Progenitor cell of endocrine pancreas (in vitro differentiated cells): ENCODE data around the gene GSTK1. TPM values are rescaled to one million over a fixed set of nuclear protein-coding genes. Genes with fewer than 3 reads are reported as not detected.

Experiments used
- DNase-seq: peaks from one replicate; pipeline ENCODE4 v3.0.0; 2021; ENCODE audit warnings: low spot score; ENCODE audit not compliant: unreplicated experiment
- H3K27ac Mint-ChIP-seq: 2 replicates; pipeline ENCODE4 v1.8.0; 2021; ENCODE audit warnings: mild to moderate bottlenecking, moderate library complexity, mixed read lengths
- H3K27me3 Mint-ChIP-seq: 2 replicates; pipeline ENCODE4 v1.8.0; 2021; ENCODE audit warnings: mixed read lengths
- H3K36me3 Mint-ChIP-seq: 2 replicates; pipeline ENCODE4 v1.8.0; 2022; ENCODE audit warnings: mixed read lengths; ENCODE audit not compliant: insufficient read depth
- H3K4me1 Mint-ChIP-seq: 2 replicates; pipeline ENCODE4 v1.8.0; 2021; ENCODE audit warnings: low read depth, mixed read lengths
- H3K4me3 Mint-ChIP-seq: 2 replicates; pipeline ENCODE4 v1.8.0; 2021; ENCODE audit warnings: low read depth, mild to moderate bottlenecking, moderate library complexity, mixed read lengths
- H3K9me3 Mint-ChIP-seq: 2 replicates; pipeline ENCODE4 v1.8.0; 2021; ENCODE audit warnings: low read depth, mixed read lengths
- total RNA-seq: library from RNA; stranded (reverse); gene quantifications from 2 replicates; pipeline ENCODE4 v1.2.1, GENCODE V29; 2021
- TF ChIP-seq, protein P1 (sequence below): fragments of 200-600 bp; sonication (generic); IDR thresholded peaks from one replicate; pipeline ENCODE4 v1.5.0; 2021; ENCODE audit warnings: antibody characterized with exemption, mild to moderate bottlenecking; ENCODE audit not compliant: unreplicated experiment

The GSTK1 gene
- total RNA-seq, 1 donor from 2014 or later = 110 TPM

- Mint-ChIP-seq H3K4me3 (no peak overlapping the region), H3K36me3 (peaks cover 12% of the 10 kb centered on the region), H3K9me3 (no peaks in the 10 kb centered on the region), H3K4me1 (peaks cover 8% of the 10 kb centered on the region), H3K27ac (no peak overlapping the region), H3K27me3 (no peaks in the 10 kb centered on the region)
- TF ChIP-seq, protein P1, sequence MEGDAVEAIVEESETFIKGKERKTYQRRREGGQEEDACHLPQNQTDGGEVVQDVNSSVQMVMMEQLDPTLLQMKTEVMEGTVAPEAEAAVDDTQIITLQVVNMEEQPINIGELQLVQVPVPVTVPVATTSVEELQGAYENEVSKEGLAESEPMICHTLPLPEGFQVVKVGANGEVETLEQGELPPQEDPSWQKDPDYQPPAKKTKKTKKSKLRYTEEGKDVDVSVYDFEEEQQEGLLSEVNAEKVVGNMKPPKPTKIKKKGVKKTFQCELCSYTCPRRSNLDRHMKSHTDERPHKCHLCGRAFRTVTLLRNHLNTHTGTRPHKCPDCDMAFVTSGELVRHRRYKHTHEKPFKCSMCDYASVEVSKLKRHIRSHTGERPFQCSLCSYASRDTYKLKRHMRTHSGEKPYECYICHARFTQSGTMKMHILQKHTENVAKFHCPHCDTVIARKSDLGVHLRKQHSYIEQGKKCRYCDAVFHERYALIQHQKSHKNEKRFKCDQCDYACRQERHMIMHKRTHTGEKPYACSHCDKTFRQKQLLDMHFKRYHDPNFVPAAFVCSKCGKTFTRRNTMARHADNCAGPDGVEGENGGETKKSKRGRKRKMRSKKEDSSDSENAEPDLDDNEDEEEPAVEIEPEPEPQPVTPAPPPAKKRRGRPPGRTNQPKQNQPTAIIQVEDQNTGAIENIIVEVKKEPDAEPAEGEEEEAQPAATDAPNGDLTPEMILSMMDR = no peak
- DNase-seq = no peak
Observed at GRCh38 chr7:143269251-143269650, 6.0 kb downstream of the GSTK1 start.

GRCh38 chr7:143271240-143271639 lies 8.0 kb downstream of the GSTK1 start:
- TF ChIP-seq, protein P1 = no peak
- Mint-ChIP-seq H3K4me3 (no peak overlapping the region), H3K36me3 (peaks cover 5% of the 10 kb centered on the region), H3K4me1 (no peaks in the 10 kb centered on the region), H3K9me3 (no peaks in the 10 kb centered on the region), H3K27ac (no peak overlapping the region), H3K27me3 (no peaks in the 10 kb centered on the region)
- DNase-seq = no peak

DNA sequence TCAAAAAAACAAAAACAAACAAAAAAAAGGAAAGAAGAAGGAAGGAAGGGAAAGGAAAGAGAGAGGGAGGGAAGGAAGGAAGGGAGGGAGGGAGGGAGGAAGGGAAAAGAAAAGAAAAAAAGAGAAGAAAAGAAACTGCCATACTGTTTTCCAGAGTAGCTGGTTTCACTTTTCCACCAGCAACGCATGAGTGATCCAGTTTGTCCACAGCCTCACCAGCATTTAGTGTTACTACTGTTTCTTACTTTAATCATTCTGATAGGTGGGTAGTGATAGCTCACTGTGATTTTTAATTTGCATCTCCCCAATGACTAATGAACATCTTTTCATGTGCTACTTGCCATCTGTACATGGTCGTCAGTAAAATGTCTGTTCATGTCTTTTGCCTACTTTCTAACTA lies 9.6 kb downstream of the GSTK1 start:
- Mint-ChIP-seq H3K4me3 (no peak overlapping the region), H3K27me3 (no peaks in the 10 kb centered on the region), H3K4me1 (no peaks in the 10 kb centered on the region), H3K27ac (no peak overlapping the region), H3K36me3 (peaks cover 3% of the 10 kb centered on the region), H3K9me3 (no peaks in the 10 kb centered on the region)
- no peak for DNase-seq
- TF ChIP-seq, protein P1 = no peak

GRCh38 chr7:143279186-143280098 lies 16.2 kb downstream of the GSTK1 start:
- peak overlapping the region; percentile 16 for H3K4me3 Mint-ChIP-seq
- H3K9me3 Mint-ChIP-seq = no peaks in the 10 kb centered on the region
- peaks cover 26% of the 10 kb centered on the region for H3K4me1 Mint-ChIP-seq
- peak overlapping the region; percentile 89 for H3K27ac Mint-ChIP-seq
- H3K36me3 Mint-ChIP-seq = no peaks in the 10 kb centered on the region
- DNase-seq = no peak
- TF ChIP-seq, protein P1 = no peak
- H3K27me3 Mint-ChIP-seq = no peaks in the 10 kb centered on the region

GRCh38 chr7:143280160-143280559 lies 16.9 kb downstream of the GSTK1 start:
- Mint-ChIP-seq H3K4me1 (peaks cover 32% of the 10 kb centered on the region), H3K9me3 (no peaks in the 10 kb centered on the region), H3K36me3 (no peaks in the 10 kb centered on the region), H3K27me3 (no peaks in the 10 kb centered on the region), H3K4me3 (no peak overlapping the region), H3K27ac (peak overlapping the region; percentile 89)
- DNase-seq = no peak
- TF ChIP-seq, protein P1 = no peak
